ENCODE measurements around the gene PARVB. TPM values are rescaled to one million over a fixed set of nuclear protein-coding genes. Genes with fewer than 3 reads are reported as not detected.

PARVB gene
- total and polyA plus RNA-seq, 2 of the 8 experiments (the other 6 are each of a cell fraction or from before 2014, with no cell fraction given) = 14.5 to 18.6 TPM

GRCh38 chr22:44031158-44031952 is 7.3 kb downstream of the PARVB start:
- 73% methylated on average over 20 of the region's 21 CpGs; no CpG with 5 or more reads in 1 of the 2 experiments for WGBS, 2 experiments (ENCODE audit: extremely low coverage in 1 of 2, insufficient coverage in 1 of 2, insufficient read length in 1 of 2, insufficient replicate concordance in 2 of 2, low coverage in 1 of 2, low lambda C conversion rate in 2 of 2, missing lambda C conversion rate in 1 of 2)
- no peak overlapping the region for H3K23ac ChIP-seq (ENCODE audit: insufficient read length)
- no peaks in the 10 kb centered on the region; the same call in 1 of the 2 replicates for H3K79me1 ChIP-seq (ENCODE audit: low read depth, low read length)
- H3K79me2 ChIP-seq (ENCODE audit: control insufficient read depth in 1 of 2, insufficient read depth in 2 of 2, low read length in 2 of 2) = no peaks in the 10 kb centered on the region
- no peak overlapping the region for H3K4me3 ChIP-seq (ENCODE audit: extremely low read depth in 1 of 4, insufficient read depth in 2 of 4, low read depth in 3 of 4, low read length in 4 of 4)
- no peak for DNase-seq (ENCODE audit: low read depth in 1 of 2, low spot score in 2 of 2)
- POLR2A ChIA-PET (ENCODE audit: partially characterized antibody) = no interaction called here
- no peaks in the 10 kb centered on the region for H4K20me1 ChIP-seq (replicated peaks in 1 of 2; ENCODE audit: control insufficient read depth in 1 of 2, insufficient read depth in 2 of 2, low read length in 2 of 2)
- no peak overlapping the region for H2BK12ac ChIP-seq (ENCODE audit: low read depth, low read length)
- H3K27ac ChIP-seq (ENCODE audit: low read depth, low read length) = no peak overlapping the region
- H3K9ac ChIP-seq (replicated peaks in 1 of 4; ENCODE audit: extremely low read depth in 1 of 4, low read depth in 3 of 4, low read length in 3 of 4) = no peak overlapping the region
- H3K14ac ChIP-seq (ENCODE audit: insufficient read length) = no peak overlapping the region
- H4K5ac ChIP-seq (ENCODE audit: insufficient read length, low read depth, low read length) = no peak overlapping the region
- H2BK15ac ChIP-seq (ENCODE audit: low read length) = no peak overlapping the region
- H2BK5ac ChIP-seq (ENCODE audit: low read depth, low read length) = no peak overlapping the region
- H3K4ac ChIP-seq (replicated peaks; ENCODE audit: insufficient read length, low read depth, low read length) = no peak overlapping the region
- H3K9me3 ChIP-seq (ENCODE audit: insufficient read depth in 2 of 2, low read depth in 1 of 2, low read length in 1 of 2) = no peaks in the 10 kb centered on the region
- FAIRE-seq = no peak
- H3K27me3 ChIP-seq (replicated peaks in 1 of 4; ENCODE audit: control insufficient read depth in 3 of 4, extremely low read depth in 1 of 4, insufficient read depth in 3 of 4, low read length in 3 of 4) = no peaks in the 10 kb centered on the region
- no peak overlapping the region for H2BK20ac ChIP-seq (ENCODE audit: low read length)
- H4K8ac ChIP-seq (ENCODE audit: extremely low read depth, insufficient read depth, low read length) = no peak overlapping the region
- no peaks in the 10 kb centered on the region for H3K23me2 ChIP-seq (ENCODE audit: low read depth, low read length)
- H2BK120ac ChIP-seq (replicated peaks; ENCODE audit: low read depth, low read length) = no peak overlapping the region
- H2AFZ ChIP-seq (ENCODE audit: low read length) = no peak overlapping the region
- no peak overlapping the region for H4K91ac ChIP-seq (replicated peaks; ENCODE audit: insufficient read length, low read length)
- peaks cover 0 to 3% (median 0%) of the 10 kb centered on the region in 4 experiments; a peak in 1 of 7 replicates for H3K4me1 ChIP-seq (replicated peaks in 1 of 4; ENCODE audit: control insufficient read depth in 3 of 4, insufficient read depth in 4 of 4, low read length in 3 of 4)
- H3K36me3 ChIP-seq (ENCODE audit: control insufficient read depth in 2 of 4, insufficient read depth in 4 of 4, low read length in 3 of 4) = no peaks in the 10 kb centered on the region
- H3K56ac ChIP-seq (replicated peaks; ENCODE audit: insufficient read length, low read depth, low read length) = no peak overlapping the region
- H3K18ac ChIP-seq (ENCODE audit: extremely low read depth, low read length) = no peak overlapping the region
- no peak overlapping the region for H2AK5ac ChIP-seq (ENCODE audit: low read depth, low read length)
- H3K4me2 ChIP-seq (ENCODE audit: insufficient read depth in 1 of 2, low read depth in 2 of 2, low read length in 2 of 2) = no peak overlapping the region
- CTCF ChIA-PET (ENCODE audit: partially characterized antibody) = interaction anchor here (0.5 to 2.9 kb wide), 5 partner anchors 40 to 298 kb away, joined by 3 to 11 read pairs (median 3); no protein-coding TSS in a partner anchor
- TF ChIP-seq SRF (IDR thresholded peaks at IDR 0.05; ENCODE audit: low read depth, low read length) = no peak
- no peak for TF ChIP-seq RXRA (IDR thresholded peaks at IDR 0.05; ENCODE audit: insufficient read depth, low read depth, low read length)
- TF ChIP-seq BACH1 (IDR thresholded peaks at IDR 0.05; ENCODE audit: low read length) = no peak
- no peak for TF ChIP-seq TAF1 (IDR thresholded peaks at IDR 0.05; ENCODE audit: low read depth, low read length)
- no peak for TF ChIP-seq TEAD4 (IDR thresholded peaks at IDR 0.05; ENCODE audit: low read depth, low read length)
- no peak for TF ChIP-seq HDAC2 (IDR thresholded peaks at IDR 0.05; ENCODE audit: borderline replicate concordance in 1 of 2, low read depth in 2 of 2, low read length in 2 of 2)
- TF ChIP-seq KDM4A (IDR thresholded peaks at IDR 0.05; ENCODE audit: low read depth, low read length, severe bottlenecking) = no peak
- TF ChIP-seq, protein P1, sequence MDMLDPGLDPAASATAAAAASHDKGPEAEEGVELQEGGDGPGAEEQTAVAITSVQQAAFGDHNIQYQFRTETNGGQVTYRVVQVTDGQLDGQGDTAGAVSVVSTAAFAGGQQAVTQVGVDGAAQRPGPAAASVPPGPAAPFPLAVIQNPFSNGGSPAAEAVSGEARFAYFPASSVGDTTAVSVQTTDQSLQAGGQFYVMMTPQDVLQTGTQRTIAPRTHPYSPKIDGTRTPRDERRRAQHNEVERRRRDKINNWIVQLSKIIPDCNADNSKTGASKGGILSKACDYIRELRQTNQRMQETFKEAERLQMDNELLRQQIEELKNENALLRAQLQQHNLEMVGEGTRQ (IDR thresholded peaks at IDR 0.05; ENCODE audit: low read length) = no peak
- TF ChIP-seq CHD2 (IDR thresholded peaks at IDR 0.05; ENCODE audit: low read length) = no peak
- TF ChIP-seq POLR2AphosphoS5 (IDR thresholded peaks at IDR 0.05; ENCODE audit: low read depth, low read length) = no peak
- no peak for TF ChIP-seq GABPA (IDR thresholded peaks at IDR 0.05; ENCODE audit: borderline replicate concordance, insufficient read depth, low read length)
- TF ChIP-seq, protein P2, sequence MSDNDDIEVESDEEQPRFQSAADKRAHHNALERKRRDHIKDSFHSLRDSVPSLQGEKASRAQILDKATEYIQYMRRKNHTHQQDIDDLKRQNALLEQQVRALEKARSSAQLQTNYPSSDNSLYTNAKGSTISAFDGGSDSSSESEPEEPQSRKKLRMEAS (IDR thresholded peaks at IDR 0.05) = no peak
